TTC549 (cell line): ENCODE measurements around the gene GJD2.

Experiments used
- FAIRE-seq: peaks from 2 replicates; lab custom pipeline; 2012; peaks lifted over from hg19 to GRCh38; lab: Jason Lieb, UNC

The GJD2 gene

GRCh38 chr15:34754674-34755418 lies at the start of gene GJD2:
GJD2 (minus strand) TSS chr15:34754998; CDS start chr15:34754488, 510 bp downstream.
- FAIRE-seq = no peak

- FAIRE-seq = no peak
Measured at GRCh38 chr15:34804113-34804512, 49.3 kb upstream of the GJD2 start.

- no peak for FAIRE-seq
Measured at GRCh38 chr15:34802803-34803750, 48.3 kb upstream of the GJD2 start.

- no peak for FAIRE-seq
Measured at GRCh38 chr15:34802371-34802770, 47.6 kb upstream of the GJD2 start.

GRCh38 chr15:34799149-34800101 lies 44.6 kb upstream of the GJD2 start:
- no peak for FAIRE-seq

GRCh38 chr15:34796847-34797435 lies 42.1 kb upstream of the GJD2 start:
- FAIRE-seq = no peak

- no peak for FAIRE-seq
Measured at GRCh38 chr15:34795267-34796081, 40.7 kb upstream of the GJD2 start, which contains the start of gene ACTC1. ACTC1 (minus strand) TSS chr15:34795549; CDS start chr15:34794808, 741 bp downstream.

GRCh38 chr15:34794590-34795206 lies 39.9 kb upstream of the GJD2 start:
- FAIRE-seq = no peak

- FAIRE-seq = no peak
Measured at GRCh38 chr15:34793901-34794300, 39.1 kb upstream of the GJD2 start.

- FAIRE-seq = no peak
Measured at GRCh38 chr15:34793071-34793470, 38.3 kb upstream of the GJD2 start.

- no peak for FAIRE-seq
Measured at GRCh38 chr15:34791701-34792100, 36.9 kb upstream of the GJD2 start.

GRCh38 chr15:34790121-34790520 lies 35.3 kb upstream of the GJD2 start:
- FAIRE-seq = no peak

- FAIRE-seq = no peak
Measured at GRCh38 chr15:34789326-34789725, 34.5 kb upstream of the GJD2 start.

GRCh38 chr15:34786206-34786605 lies 31.4 kb upstream of the GJD2 start:
- FAIRE-seq = no peak

GRCh38 chr15:34783991-34784390 lies 29.2 kb upstream of the GJD2 start:
- no peak for FAIRE-seq

- no peak for FAIRE-seq
Measured at GRCh38 chr15:34783431-34783830, 28.6 kb upstream of the GJD2 start.

GRCh38 chr15:34782901-34783300 lies 28.1 kb upstream of the GJD2 start:
- no peak for FAIRE-seq

GRCh38 chr15:34780725-34781124 lies 25.9 kb upstream of the GJD2 start:
- FAIRE-seq = no peak

- FAIRE-seq = no peak
Measured at GRCh38 chr15:34776606-34777105, 21.9 kb upstream of the GJD2 start.

GRCh38 chr15:34773917-34774316 lies 19.1 kb upstream of the GJD2 start:
- FAIRE-seq = no peak
